Measurements from ENCODE around the gene SHROOM2.
A peak's percentile ranks its signal among the peaks of the same experiment; 100 is the strongest.
"Not testable (repeated sequence)": the region's sequence is repeated elsewhere in the genome, so short reads cannot be mapped to it uniquely, and the experiment has no call there.

Gene SHROOM2

DNA sequence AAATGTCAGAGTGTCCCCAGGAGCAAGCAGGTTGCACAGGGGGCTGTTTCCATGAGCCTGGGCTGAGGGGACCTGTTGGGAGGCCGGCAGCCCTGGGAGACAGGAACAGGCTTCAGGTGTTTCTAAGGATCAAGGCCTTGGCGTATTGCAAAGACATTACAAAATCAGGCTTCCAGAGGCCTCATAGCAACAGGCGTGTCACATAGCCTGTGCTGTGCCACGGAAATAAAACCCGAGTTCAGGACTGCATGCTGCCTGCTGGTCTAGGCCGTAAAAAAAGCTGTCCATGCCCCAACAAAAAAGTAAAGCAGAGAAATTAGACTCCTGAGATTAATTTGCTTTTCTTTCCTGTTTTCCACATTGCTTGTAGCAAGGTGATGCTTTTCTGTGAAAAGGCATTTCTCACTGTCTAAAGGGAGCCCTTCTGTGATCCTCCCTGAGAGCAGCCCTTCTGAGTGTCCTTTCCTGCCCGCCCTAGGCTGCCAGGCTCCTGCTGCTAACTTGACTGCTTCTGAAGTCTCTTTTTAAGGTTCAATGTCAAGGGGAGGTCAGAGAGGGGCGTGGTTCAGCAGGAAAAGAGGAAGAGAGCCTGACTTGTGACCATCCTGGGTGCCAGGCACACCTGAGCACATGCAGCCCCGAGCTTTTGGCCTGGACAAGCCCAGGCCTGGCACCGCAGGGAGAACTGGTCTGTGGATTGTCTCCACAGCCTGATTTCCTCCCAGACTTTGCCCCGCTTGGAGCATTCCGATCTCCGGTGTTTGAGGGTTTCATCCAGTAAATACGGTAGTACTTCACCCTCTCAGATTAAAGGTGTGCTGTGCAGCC lies 21.3 kb downstream of the SHROOM2 start:
- TF ChIP-seq, protein P1, sequence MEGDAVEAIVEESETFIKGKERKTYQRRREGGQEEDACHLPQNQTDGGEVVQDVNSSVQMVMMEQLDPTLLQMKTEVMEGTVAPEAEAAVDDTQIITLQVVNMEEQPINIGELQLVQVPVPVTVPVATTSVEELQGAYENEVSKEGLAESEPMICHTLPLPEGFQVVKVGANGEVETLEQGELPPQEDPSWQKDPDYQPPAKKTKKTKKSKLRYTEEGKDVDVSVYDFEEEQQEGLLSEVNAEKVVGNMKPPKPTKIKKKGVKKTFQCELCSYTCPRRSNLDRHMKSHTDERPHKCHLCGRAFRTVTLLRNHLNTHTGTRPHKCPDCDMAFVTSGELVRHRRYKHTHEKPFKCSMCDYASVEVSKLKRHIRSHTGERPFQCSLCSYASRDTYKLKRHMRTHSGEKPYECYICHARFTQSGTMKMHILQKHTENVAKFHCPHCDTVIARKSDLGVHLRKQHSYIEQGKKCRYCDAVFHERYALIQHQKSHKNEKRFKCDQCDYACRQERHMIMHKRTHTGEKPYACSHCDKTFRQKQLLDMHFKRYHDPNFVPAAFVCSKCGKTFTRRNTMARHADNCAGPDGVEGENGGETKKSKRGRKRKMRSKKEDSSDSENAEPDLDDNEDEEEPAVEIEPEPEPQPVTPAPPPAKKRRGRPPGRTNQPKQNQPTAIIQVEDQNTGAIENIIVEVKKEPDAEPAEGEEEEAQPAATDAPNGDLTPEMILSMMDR (conservative IDR thresholded peaks at IDR 0.05; ENCODE audit: low read depth) = no peak
- DNase-seq (ENCODE audit: low spot score) = peak; percentile 33
- CTCF ChIA-PET = no interaction called here
- POLR2A ChIA-PET (ENCODE audit: low non-redundant PET) = no interaction called here
- H3K27ac ChIP-seq = peak overlapping the region; percentile 71

DNA sequence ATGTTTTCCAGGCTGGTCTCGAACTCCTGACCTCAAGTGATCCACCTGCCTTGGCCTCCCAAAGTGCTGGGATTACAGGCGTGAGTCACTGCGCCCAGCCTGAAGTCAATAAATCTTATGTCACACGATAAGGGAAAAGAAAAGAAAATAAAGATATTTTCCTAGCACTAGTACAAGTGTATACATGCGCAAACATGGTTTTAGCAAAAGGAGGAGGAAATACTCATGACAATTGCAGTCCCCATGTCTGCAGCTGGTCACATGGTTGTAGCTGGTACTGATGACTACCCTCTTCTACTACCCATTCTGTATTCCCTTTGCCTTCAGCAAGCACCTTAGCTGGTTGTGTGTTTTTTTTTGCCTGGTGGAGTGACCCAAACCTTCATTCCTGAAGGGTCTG lies 23.6 kb downstream of the SHROOM2 start:
- CTCF ChIA-PET; POLR2A ChIA-PET (ENCODE audit: low non-redundant PET); DNase-seq (ENCODE audit: low spot score); H3K27ac ChIP-seq: not testable (repeated sequence)

DNA sequence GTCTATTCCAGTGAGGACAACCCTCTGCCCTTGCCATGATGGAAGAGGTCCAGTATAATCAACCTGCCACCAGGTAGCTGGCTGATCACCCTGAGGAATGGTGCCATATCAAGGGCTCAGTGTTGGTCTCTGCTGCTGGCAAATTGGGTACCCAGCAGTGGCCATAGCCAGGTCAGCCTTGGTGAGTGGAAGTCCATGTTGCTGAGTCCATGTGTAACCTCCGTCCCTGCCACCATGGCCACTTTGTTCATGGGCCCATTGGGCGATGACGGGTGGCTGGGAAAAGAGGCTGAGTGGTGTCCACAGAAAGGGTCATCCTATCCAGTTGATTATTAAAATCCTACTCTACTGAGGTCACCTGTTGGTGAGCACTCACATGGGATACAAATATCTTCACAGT lies 24.9 kb downstream of the SHROOM2 start:
- CTCF ChIA-PET; H3K27ac ChIP-seq; POLR2A ChIA-PET (ENCODE audit: low non-redundant PET); DNase-seq (ENCODE audit: low spot score): not testable (repeated sequence)

DNA sequence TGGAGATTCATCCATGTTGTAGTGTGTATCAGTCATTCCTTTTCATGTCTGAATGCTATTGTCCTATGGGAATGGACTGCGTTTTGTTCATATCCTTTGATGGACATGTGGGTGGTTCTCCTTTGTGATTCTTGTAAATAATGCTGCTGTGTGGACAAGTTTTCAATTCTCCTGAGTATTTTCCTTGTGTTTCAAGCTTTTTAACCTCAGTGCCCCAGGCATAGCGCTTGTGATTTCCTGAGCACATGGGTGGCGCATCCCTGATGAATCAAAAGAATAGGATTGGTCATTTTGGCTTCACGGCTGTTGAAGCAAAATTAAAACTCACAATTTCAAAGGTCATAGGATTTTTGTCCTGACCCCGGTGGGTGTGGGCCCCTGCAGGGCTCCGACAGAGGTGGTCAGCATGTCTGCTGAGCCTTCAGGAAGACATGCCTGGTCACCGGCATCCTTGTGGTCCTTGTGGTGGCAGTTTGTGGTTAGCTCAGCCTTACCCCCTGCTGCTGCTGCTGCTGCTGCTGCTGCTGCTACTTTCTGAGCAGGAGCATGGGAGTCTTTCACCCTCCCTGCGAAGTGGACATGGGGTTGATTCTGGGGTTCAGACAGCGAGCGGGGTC lies 30.0 kb downstream of the SHROOM2 start:
- no peak for DNase-seq (ENCODE audit: low spot score)
- CTCF ChIA-PET = no interaction called here
- POLR2A ChIA-PET (ENCODE audit: low non-redundant PET) = no interaction called here
- no peak overlapping the region for H3K27ac ChIP-seq
- TF ChIP-seq, protein P1 (conservative IDR thresholded peaks at IDR 0.05; ENCODE audit: low read depth) = no peak

DNA sequence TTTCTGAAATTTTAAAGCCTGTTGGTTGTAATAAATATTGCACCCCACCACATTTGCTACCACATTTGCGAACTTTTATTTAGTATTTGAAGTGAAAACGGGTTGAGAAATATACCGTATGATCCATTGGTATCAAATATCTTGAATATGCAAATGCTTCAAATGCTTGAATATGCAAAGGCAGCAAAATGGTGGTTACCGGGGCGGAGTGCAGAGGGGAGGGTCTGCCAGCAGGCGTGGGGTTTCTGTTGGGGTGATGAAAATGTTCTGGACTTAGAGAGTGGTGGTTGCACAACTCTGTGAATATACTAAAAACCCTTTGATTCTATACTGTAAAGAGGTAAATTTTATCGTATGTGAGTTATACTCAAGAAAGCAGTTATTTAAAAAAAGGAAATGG lies 35.3 kb downstream of the SHROOM2 start:
- ChIA-PET CTCF (no interaction called here), POLR2A (ENCODE audit: low non-redundant PET) (no interaction called here)
- DNase-seq (ENCODE audit: low spot score) = no peak
- TF ChIP-seq, protein P1 (conservative IDR thresholded peaks at IDR 0.05; ENCODE audit: low read depth) = no peak
- no peak overlapping the region for H3K27ac ChIP-seq

DNA sequence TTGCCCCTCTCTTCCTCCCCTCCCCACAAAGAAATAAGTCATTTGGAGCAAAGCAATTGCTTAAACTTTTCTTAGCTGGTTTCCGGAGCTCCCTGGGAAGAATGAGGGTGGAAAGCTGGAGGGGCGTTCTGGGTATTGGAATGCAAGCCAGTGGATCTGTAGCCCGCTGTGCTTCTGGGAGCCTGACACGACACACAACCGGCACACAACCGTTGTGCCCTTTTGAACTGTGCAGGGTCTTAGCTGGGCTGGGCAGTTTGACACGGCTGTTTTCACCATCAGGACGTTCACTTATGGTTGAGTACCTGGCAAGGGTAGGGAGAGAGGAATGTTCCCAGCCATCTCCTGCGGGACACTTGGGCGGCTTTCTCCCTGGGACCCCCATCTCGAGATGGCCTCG lies 38.3 kb downstream of the SHROOM2 start:
- ChIA-PET POLR2A (ENCODE audit: low non-redundant PET) (interaction anchor here (0.6 kb wide), 1 partner anchor 1158 kb away, joined by 3 read pairs; no protein-coding TSS in a partner anchor), CTCF (no interaction called here)
- TF ChIP-seq, protein P1 (conservative IDR thresholded peaks at IDR 0.05; ENCODE audit: low read depth) = no peak
- no peak for DNase-seq (ENCODE audit: low spot score)
- no peak overlapping the region for H3K27ac ChIP-seq

DNA sequence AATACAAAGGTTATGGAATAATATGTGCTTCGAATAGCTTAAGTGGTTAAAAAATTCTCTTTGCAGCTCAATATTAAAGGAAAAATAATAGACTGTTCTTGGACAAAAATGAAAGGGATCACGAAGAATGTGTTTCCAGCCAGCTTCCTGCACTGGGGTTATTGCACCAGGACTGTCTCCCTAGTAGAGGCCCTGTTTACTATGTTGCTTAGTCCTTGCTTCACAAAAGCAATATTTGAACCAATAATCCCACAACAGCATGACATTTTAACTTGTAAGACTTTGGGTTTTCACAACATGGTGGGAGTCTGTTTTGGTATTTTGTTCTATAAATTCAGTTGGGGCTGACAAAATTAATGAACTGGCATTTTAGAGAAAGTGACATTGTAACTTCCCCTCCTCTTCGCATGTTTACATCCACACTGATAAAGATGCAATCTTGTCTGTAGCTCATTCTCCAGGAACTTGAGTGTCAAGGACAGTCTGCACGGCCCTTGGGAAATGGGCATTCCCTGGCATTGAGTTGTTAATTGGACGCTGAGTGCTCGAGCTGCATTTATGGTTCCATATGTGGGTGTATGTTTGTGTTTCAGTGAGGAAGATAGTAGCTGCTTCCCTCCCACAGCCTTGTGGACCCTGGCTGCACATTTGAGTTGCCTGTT lies 39.0 kb downstream of the SHROOM2 start:
- CTCF ChIA-PET = interaction anchor here (0.7 kb wide), 1 partner anchor 68 kb away, joined by 4 read pairs; no protein-coding TSS in a partner anchor
- POLR2A ChIA-PET (ENCODE audit: low non-redundant PET) = no interaction called here
- H3K27ac ChIP-seq = no peak overlapping the region
- no peak for DNase-seq (ENCODE audit: low spot score)
- TF ChIP-seq, protein P1 (conservative IDR thresholded peaks at IDR 0.05; ENCODE audit: low read depth) = no peak

Data from RWPE1 (cell line).